OCI-LY3 (cell line): ENCODE results near the gene RBBP8NL.

Source experiments
- H2AFZ ChIP-seq: fragments of 200-600, 300-600 bp; shearing (Covaris generic); 2 replicates; pipeline ENCODE4 v1.6.0; 2014; ENCODE audit warnings: antibody characterized with exemption, low read depth, low read length
- H3K27ac ChIP-seq: fragments of 200-600, 300-600 bp; sonication (generic); 2 replicates; pipeline ENCODE4 v1.5.1; 2014; ENCODE audit warnings: mild to moderate bottlenecking, low read length, moderate library complexity, mixed read lengths
- H3K27me3 ChIP-seq: fragments of 200-600, 300-600 bp; sonication (generic); 2 replicates; pipeline ENCODE4 v1.6.1; 2014; ENCODE audit warnings: low read depth, low read length, mixed read lengths
- H3K36me3 ChIP-seq: fragments of 200-600, 300-600 bp; sonication (generic); replicated peaks from 2 replicates; pipeline ENCODE3; 2014; ENCODE audit warnings: low read depth, low read length, mixed read lengths
- H3K4me1 ChIP-seq: fragments of 300-600, 200-600 bp; sonication (generic); 2 replicates; pipeline ENCODE4 v1.6.1; 2014; ENCODE audit warnings: low read length, mixed read lengths
- H3K4me2 ChIP-seq: fragments of 200-600, 300-600 bp; sonication (generic); 2 replicates; pipeline ENCODE4 v1.6.1; 2014; ENCODE audit warnings: low read length, mixed read lengths
- H3K4me3 ChIP-seq: fragments of 300-600, 200-600 bp; sonication (generic); 2 replicates; pipeline ENCODE4 v1.5.1; 2014; ENCODE audit warnings: antibody characterized with exemption, mild to moderate bottlenecking, low read length, moderate library complexity
- H3K79me2 ChIP-seq: fragments of 300-600, 200-600 bp; shearing (Covaris generic); 2 replicates; pipeline ENCODE4 v1.6.1; 2014; ENCODE audit warnings: mild to moderate bottlenecking, low read length, mixed read lengths
- H3K9ac ChIP-seq: fragments of 300-600, 200-600 bp; shearing (Covaris generic); 2 replicates; pipeline ENCODE4 v1.6.0; 2014; ENCODE audit warnings: mild to moderate bottlenecking, low read length, moderate library complexity
- H3K9me3 ChIP-seq: fragments of 200-600, 300-600 bp; shearing (Covaris generic); 2 replicates; pipeline ENCODE4 v1.6.1; 2014; ENCODE audit warnings: low read length, mixed read lengths; ENCODE audit not compliant: insufficient read depth
- H4K20me1 ChIP-seq: fragments of 200-600, 300-600 bp; sonication (generic); 2 replicates; pipeline ENCODE4 v1.6.1; 2016; ENCODE audit warnings: low read length, mixed read lengths; ENCODE audit not compliant: insufficient read depth
- EZH2phosphoT487 ChIP-seq: fragments of 200-600 bp; shearing (Covaris generic); IDR thresholded peaks from 2 replicates; pipeline ENCODE4 v1.6.1; 2018; ENCODE audit warnings: antibody characterized with exemption, mixed run types, low read depth
- TF ChIP-seq, protein P1 (sequence below): fragments of 200-600, 300-600 bp; sonication (generic); IDR thresholded peaks from 2 replicates; pipeline ENCODE4 v1.5.1; 2014; ENCODE audit warnings: antibody characterized with exemption, low read length, low read depth

Gene RBBP8NL

DNA sequence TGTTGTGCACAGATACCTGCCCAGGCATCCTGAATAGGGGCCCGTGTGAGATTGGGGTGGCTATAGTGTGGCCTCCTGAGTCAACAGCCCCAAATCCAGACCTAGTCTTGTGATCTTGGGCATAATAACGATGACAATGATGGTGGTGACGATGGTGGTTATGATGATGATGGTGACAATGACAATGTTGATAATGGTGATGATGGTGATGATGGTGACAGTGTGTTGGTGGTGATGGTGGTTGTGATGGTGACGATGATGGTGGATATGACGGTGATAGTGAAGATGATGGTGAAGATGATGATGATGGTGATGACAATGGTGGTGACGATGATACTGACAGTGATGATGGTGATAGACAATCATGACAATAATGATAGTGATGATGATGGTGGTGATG lies 45.5 kb downstream of the RBBP8NL start:
- TF ChIP-seq, protein P1, sequence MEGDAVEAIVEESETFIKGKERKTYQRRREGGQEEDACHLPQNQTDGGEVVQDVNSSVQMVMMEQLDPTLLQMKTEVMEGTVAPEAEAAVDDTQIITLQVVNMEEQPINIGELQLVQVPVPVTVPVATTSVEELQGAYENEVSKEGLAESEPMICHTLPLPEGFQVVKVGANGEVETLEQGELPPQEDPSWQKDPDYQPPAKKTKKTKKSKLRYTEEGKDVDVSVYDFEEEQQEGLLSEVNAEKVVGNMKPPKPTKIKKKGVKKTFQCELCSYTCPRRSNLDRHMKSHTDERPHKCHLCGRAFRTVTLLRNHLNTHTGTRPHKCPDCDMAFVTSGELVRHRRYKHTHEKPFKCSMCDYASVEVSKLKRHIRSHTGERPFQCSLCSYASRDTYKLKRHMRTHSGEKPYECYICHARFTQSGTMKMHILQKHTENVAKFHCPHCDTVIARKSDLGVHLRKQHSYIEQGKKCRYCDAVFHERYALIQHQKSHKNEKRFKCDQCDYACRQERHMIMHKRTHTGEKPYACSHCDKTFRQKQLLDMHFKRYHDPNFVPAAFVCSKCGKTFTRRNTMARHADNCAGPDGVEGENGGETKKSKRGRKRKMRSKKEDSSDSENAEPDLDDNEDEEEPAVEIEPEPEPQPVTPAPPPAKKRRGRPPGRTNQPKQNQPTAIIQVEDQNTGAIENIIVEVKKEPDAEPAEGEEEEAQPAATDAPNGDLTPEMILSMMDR: no peak
- TF ChIP-seq EZH2phosphoT487: no peak

DNA sequence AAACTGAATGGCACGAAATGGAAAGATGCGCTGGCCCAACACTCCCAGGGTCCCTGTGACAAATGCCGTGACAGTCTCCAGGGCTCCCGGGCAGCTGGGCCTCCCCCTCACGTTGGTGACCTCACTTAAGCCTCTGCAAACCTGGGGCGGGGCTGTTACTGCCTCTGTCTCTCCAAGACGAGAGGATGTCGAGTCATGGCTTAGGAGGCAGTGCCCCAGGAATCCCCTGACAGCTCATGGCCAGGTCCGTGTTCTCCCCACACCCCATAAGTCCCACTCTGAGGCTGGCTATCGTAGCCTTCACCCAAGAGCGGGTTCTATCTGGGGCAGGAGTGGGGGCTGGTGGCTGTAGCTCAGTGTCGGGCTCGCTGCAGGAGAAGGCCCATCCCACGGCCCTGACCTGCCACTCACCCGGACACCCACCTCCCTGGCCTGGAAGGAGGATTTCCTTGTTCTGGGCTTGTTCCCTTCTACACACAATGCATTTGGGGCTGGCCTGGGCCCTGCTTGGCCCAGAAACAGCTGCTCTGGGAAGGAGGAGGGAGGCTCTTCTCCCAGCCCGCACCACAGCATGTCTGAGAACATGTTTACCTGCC lies 46.0 kb downstream of the RBBP8NL start:
- peaks cover 22% of the 10 kb centered on the region for H3K79me2 ChIP-seq

More for the DNA sequence above, 45.5 kb downstream of the RBBP8NL start:
- no peak overlapping the region for H3K4me2 ChIP-seq
- no peak overlapping the region for H3K9ac ChIP-seq
- no peak overlapping the region for H3K4me3 ChIP-seq
- no peaks in the 10 kb centered on the region for H4K20me1 ChIP-seq
- no peaks in the 10 kb centered on the region for H3K27me3 ChIP-seq
- no peak overlapping the region for H2AFZ ChIP-seq
- H3K27ac ChIP-seq: no peak overlapping the region
- H3K9me3 ChIP-seq: no peaks in the 10 kb centered on the region
- H3K36me3 ChIP-seq: peaks cover 10% of the 10 kb centered on the region
- peaks cover 5% of the 10 kb centered on the region for H3K4me1 ChIP-seq
- H3K79me2 ChIP-seq: peaks cover 27% of the 10 kb centered on the region

DNA sequence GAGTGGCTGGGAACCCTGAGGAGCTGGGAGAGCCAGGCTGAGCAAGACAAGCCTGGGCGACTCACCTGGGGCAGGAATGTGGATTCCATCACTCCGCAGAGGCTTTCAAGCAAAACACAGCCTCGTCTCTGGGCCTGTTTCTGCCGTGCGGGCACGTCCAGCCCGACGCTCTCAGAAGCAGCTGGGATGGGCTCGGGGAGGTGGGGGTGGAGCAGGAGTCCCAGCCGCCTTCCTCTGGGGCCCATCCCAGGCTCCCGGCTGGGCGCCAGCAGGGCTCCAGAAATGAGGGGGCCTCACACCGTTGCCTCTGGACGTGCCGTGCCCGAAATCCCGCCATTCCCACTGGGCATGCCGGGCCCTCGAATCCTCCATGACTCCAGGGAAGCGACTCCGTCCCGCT lies 49.1 kb downstream of the RBBP8NL start:
- H3K36me3 ChIP-seq: peaks cover 10% of the 10 kb centered on the region
- no peak overlapping the region for H3K27ac ChIP-seq
- TF ChIP-seq, protein P1: no peak
- TF ChIP-seq EZH2phosphoT487: no peak
- H3K9me3 ChIP-seq: no peaks in the 10 kb centered on the region
- no peaks in the 10 kb centered on the region for H4K20me1 ChIP-seq
- H3K4me3 ChIP-seq: no peak overlapping the region
- no peaks in the 10 kb centered on the region for H3K4me1 ChIP-seq
- no peaks in the 10 kb centered on the region for H3K27me3 ChIP-seq
- H3K79me2 ChIP-seq: no peaks in the 10 kb centered on the region
- H3K9ac ChIP-seq: no peak overlapping the region
- no peak overlapping the region for H2AFZ ChIP-seq
- no peak overlapping the region for H3K4me2 ChIP-seq

More for the DNA sequence above, 46.0 kb downstream of the RBBP8NL start:
- H3K36me3 ChIP-seq: peaks cover 10% of the 10 kb centered on the region
- no peaks in the 10 kb centered on the region for H3K27me3 ChIP-seq
- no peak overlapping the region for H3K9ac ChIP-seq
- no peaks in the 10 kb centered on the region for H4K20me1 ChIP-seq
- H3K27ac ChIP-seq: no peak overlapping the region
- no peak overlapping the region for H3K4me2 ChIP-seq
- no peak overlapping the region for H3K4me3 ChIP-seq
- TF ChIP-seq, protein P1: no peak
- no peak for TF ChIP-seq EZH2phosphoT487
- no peak overlapping the region for H2AFZ ChIP-seq
- peaks cover 5% of the 10 kb centered on the region for H3K4me1 ChIP-seq
- no peaks in the 10 kb centered on the region for H3K9me3 ChIP-seq

DNA sequence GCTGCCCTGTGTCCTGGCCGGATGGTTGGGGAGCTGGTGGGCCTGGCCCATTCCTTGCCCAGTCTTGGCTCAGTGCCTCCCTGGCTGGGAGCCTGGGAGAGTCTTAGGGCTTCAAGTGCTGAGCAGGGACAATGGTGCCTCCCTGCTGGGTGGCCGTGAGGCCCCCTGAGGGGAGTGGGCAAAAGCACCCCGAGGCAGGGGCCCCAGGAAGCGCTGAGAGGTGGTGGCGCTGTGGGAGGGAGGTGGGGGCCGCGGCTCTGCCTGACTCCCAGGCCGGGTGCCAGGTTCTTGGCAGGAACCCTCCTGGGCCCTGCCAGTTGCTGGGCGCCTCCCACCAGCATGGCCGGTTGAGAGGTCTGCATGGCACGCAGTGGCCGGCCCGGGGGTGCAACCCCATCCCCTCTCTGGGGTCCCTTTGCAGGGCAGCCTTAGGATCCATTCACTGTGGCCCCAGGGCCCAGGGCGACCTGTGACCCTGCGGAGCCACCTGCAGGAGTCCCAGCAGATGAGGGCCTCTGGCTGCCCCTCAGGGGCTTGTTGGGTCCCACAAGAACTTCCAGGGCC lies 49.6 kb downstream of the RBBP8NL start:
- Histone ChIP-seq H3K9ac (no peak overlapping the region), H3K4me2 (no peak overlapping the region)

More for the DNA sequence above, 49.6 kb downstream of the RBBP8NL start:
- Histone ChIP-seq H3K27me3 (no peaks in the 10 kb centered on the region), H3K27ac (no peak overlapping the region), H3K9me3 (no peaks in the 10 kb centered on the region), H3K4me1 (no peaks in the 10 kb centered on the region), H3K36me3 (peaks cover 10% of the 10 kb centered on the region), H3K79me2 (no peaks in the 10 kb centered on the region), H3K4me3 (no peak overlapping the region), H2AFZ (no peak overlapping the region), H4K20me1 (no peaks in the 10 kb centered on the region)
- no peak for TF ChIP-seq EZH2phosphoT487
- TF ChIP-seq, protein P1: no peak
